Measurements from ENCODE around the gene BUB1.

The BUB1 gene

DNA sequence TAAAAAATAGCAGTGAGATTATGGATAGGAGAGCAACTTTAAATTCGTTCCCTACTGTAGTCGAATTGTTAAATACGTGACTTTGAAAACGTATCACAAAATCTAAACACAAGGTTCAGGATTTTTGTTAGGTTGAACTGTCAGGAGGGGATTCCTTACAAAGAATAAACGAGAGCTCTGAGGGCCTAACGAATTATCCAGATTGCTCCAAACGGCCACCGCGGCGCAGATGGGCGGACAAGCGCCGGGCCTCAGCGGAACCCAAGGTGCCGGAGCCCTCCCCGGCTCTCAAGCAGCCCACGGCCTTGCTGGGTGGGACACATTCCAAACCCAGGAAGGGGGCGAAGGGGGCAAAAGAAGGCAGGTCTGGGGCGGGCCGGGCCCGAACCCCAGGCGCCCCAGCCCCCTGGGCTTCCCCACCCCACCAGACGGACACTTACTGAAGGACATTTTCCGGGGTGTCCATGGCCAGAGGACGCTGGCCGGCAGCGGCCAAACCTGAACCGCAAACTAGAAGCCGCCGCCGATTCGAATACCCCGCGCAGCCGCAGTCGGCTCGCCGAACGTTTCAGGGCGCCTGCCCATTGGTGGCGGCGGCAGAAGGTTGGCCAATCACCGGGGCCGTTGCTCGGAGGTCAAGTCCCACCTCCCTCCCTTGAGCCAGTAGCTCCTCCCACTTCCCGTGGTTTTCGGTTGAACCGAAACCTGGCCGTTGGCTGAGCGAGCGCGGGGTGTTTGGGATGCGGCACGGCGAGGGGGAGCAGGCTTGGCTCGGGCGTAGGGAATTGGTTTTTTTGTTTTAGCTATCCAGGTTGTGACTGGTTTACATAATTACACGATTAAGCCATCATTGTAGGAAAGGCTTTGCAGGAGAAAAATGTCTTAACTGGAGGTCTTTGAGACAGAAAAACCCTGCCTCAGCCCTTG lies at the start of gene BUB1:
TSS of gene BUB1 (minus strand) at position 534 of the 927 bp plus-strand sequence. CDS start at position 466, 68 bp downstream.
- DNase-seq: peak; percentile 96 to 98
- intact Hi-C loops (cut with DNase I; ENCODE audit: low total_unique reads): loop anchor here (5.0 kb wide), 1 partner anchor 80 kb away; no protein-coding TSS in a partner anchor
- no peaks in the 10 kb centered on the region for H3K27me3 ChIP-seq
- H3K9me3 ChIP-seq: no peaks in the 10 kb centered on the region
- peak within 1 kb of the TSS; percentile 62 to 64 for H3K4me3 ChIP-seq
- H3K36me3 ChIP-seq: no peaks in the 10 kb centered on the region
- TF ChIP-seq, protein P1, sequence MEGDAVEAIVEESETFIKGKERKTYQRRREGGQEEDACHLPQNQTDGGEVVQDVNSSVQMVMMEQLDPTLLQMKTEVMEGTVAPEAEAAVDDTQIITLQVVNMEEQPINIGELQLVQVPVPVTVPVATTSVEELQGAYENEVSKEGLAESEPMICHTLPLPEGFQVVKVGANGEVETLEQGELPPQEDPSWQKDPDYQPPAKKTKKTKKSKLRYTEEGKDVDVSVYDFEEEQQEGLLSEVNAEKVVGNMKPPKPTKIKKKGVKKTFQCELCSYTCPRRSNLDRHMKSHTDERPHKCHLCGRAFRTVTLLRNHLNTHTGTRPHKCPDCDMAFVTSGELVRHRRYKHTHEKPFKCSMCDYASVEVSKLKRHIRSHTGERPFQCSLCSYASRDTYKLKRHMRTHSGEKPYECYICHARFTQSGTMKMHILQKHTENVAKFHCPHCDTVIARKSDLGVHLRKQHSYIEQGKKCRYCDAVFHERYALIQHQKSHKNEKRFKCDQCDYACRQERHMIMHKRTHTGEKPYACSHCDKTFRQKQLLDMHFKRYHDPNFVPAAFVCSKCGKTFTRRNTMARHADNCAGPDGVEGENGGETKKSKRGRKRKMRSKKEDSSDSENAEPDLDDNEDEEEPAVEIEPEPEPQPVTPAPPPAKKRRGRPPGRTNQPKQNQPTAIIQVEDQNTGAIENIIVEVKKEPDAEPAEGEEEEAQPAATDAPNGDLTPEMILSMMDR (IDR thresholded peaks at IDR 0.05): peak in 1 of 2 experiments; percentile 4
- H3K4me1 ChIP-seq: peaks cover 0 to 15% (median 14%) of the 10 kb centered on the region in 4 donors
- H3K27ac ChIP-seq: peak within 1 kb of the TSS; percentile 82 to 91

DNA sequence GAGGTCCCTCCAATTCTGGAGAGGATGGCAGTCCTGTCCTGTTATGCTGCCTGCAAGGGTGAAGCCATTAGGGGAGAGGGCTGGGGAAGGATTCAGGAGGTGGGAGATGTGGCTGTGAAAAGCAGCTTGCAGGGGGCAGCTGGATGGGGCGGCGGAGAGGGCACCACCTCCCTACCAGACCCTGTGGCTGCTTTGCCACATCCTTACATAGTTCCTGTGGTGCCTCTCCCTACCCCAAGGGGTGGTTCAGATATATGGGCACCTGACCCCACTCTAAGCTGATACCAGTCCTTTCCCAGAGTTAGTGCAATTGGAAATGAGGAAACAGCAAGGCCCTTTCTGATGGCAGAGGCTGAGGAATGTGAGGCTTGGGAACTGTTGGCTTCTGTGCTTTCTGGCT lies 48.4 kb upstream of the BUB1 start:
- no peak overlapping the region for H3K27ac ChIP-seq
- H3K9me3 ChIP-seq: no peaks in the 10 kb centered on the region
- no peak for DNase-seq
- no peaks in the 10 kb centered on the region for H3K27me3 ChIP-seq
- H3K36me3 ChIP-seq: no peaks in the 10 kb centered on the region
- TF ChIP-seq, protein P1 (IDR thresholded peaks at IDR 0.05): no peak
- no peaks in the 10 kb centered on the region for H3K4me1 ChIP-seq
- intact Hi-C loops (cut with DNase I; ENCODE audit: low total_unique reads): no loop called here
- no peak overlapping the region for H3K4me3 ChIP-seq

DNA sequence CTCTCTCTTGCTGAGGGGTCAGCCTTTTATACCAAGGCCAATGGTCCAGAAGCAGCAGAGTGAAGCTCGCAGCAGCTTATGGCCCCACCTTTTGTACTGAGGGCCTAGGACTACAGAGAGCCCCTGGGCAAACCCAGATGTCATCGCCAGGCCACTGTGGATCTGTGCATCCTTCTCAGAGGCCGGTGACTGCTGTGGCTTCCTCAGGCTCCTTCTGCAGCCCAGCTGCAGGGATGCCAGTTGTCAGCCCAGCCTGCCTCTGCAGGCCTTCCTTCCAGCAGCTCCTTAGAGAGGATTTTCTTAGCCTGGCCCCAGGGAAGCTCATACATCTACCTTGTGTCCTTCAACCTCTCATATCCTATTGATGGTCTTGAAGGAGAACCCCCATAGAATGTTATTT lies 48.0 kb upstream of the BUB1 start:
- Histone ChIP-seq H3K4me1 (no peaks in the 10 kb centered on the region), H3K27ac (no peak overlapping the region), H3K4me3 (no peak overlapping the region), H3K27me3 (no peaks in the 10 kb centered on the region), H3K9me3 (no peaks in the 10 kb centered on the region), H3K36me3 (no peaks in the 10 kb centered on the region)
- intact Hi-C loops (cut with DNase I; ENCODE audit: low total_unique reads): no loop called here
- DNase-seq: no peak
- TF ChIP-seq, protein P1 (IDR thresholded peaks at IDR 0.05): no peak

DNA sequence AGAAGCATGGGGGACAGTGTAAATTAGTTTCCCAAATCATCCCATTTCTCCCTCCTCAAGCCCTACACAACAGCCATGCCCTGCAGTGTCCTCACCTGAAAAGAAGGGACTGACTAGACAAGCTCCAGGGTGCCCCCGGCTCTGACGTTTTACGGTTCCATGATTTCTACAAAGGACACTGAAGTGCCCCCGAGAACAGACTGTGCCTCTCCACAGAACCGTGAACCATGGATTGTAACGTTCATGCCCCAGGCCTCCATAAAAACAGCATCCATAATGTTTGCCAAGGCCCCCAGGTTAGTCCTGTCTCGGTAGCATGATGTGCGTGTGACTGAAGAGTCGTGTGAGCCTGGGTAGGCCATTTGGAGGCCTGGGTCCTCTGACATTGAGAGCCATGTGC lies 47.5 kb upstream of the BUB1 start:
- no peaks in the 10 kb centered on the region for H3K9me3 ChIP-seq
- no peak for DNase-seq
- no peaks in the 10 kb centered on the region for H3K36me3 ChIP-seq
- H3K4me3 ChIP-seq: no peak overlapping the region
- intact Hi-C loops (cut with DNase I; ENCODE audit: low total_unique reads): no loop called here
- no peaks in the 10 kb centered on the region for H3K27me3 ChIP-seq
- TF ChIP-seq, protein P1 (IDR thresholded peaks at IDR 0.05): no peak
- H3K4me1 ChIP-seq: no peaks in the 10 kb centered on the region
- no peak overlapping the region for H3K27ac ChIP-seq

DNA sequence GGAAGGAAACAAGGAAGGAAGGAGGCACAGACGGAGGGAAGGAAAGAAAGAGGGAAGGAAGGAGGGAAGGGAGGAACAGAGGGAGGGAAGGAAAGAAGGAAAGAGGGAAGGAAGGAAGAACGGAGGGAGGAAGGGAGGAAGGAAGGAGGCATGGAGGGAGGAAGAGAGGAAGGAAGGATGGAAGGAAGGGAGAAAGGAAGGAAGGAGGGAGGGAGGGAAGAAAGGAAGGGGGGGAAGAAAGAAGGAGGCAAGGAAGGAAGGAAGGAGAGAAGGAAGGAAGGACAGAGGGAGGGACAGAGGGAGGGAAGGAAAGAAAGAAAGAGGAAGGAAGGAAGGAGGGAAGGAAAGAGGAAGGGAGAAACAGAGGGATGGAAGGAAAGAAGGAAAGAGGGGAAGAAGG lies 47.0 kb upstream of the BUB1 start:
- Histone ChIP-seq H3K4me1 (peaks cover 0 to under 1% (median 0%) of the 10 kb centered on the region in 4 donors), H3K36me3 (no peaks in the 10 kb centered on the region), H3K4me3 (no peak overlapping the region), H3K27ac (no peak overlapping the region), H3K9me3 (no peaks in the 10 kb centered on the region), H3K27me3 (no peaks in the 10 kb centered on the region)
- intact Hi-C loops (cut with DNase I; ENCODE audit: low total_unique reads): no loop called here
- DNase-seq: no peak
- TF ChIP-seq, protein P1 (IDR thresholded peaks at IDR 0.05): no peak

All from tibial artery (tissue), 4 donors.